ENCODE results near the gene KLHL33.

DNA sequence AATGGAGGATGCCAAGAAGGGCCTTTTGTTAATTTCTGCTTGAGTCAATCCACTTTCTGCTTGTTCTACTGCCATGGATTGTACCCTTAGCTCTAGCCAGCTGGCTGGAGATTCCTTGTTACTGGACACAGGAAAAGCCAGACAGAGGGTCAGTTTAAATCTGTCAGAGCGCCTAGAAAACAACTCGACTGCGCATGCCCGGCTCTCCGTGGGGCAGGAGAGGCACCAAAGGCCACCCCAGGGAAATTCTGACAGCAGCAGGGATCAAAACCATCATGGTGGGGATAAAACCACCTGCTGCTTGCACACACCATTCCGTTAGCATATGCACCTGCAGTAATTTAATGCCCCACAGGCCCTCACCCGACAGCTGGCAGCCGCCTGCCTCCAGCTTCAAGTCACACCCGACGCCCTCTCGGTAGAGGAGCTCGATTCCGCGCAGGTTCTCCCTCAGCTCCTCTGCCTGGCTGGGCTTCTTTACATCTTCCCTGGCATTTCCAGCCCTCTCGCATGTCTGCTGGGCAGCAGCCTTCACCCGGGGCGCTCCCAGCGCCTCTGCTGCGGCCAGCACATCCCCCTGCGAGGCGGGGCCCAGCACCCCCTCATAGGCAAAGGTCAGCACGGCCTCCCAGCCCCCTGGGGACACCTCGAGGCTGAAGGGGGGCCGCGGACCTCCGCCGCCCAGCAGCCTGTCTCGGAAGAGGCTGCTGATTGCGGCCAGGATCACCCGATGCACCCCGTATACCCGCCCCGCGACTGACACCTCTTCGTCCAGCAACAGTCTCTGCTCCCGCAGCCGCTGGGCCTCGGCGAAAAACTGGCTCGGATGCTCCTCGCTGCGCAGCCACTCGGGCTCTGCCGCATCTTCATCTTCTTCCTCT lies 1.0 kb downstream of the KLHL33 start:
- TF ChIP-seq CTCF (IDR thresholded peaks at IDR 0.05; ENCODE audit: poor library complexity, severe bottlenecking): no peak
- TF ChIP-seq RAD21 (conservative IDR thresholded peaks at IDR 0.05): no peak
- TF ChIP-seq EZH2 (IDR thresholded peaks at IDR 0.05; ENCODE audit: borderline replicate concordance, insufficient read depth, low read length, poor library complexity, severe bottlenecking): no peak
- TF ChIP-seq, protein P1, sequence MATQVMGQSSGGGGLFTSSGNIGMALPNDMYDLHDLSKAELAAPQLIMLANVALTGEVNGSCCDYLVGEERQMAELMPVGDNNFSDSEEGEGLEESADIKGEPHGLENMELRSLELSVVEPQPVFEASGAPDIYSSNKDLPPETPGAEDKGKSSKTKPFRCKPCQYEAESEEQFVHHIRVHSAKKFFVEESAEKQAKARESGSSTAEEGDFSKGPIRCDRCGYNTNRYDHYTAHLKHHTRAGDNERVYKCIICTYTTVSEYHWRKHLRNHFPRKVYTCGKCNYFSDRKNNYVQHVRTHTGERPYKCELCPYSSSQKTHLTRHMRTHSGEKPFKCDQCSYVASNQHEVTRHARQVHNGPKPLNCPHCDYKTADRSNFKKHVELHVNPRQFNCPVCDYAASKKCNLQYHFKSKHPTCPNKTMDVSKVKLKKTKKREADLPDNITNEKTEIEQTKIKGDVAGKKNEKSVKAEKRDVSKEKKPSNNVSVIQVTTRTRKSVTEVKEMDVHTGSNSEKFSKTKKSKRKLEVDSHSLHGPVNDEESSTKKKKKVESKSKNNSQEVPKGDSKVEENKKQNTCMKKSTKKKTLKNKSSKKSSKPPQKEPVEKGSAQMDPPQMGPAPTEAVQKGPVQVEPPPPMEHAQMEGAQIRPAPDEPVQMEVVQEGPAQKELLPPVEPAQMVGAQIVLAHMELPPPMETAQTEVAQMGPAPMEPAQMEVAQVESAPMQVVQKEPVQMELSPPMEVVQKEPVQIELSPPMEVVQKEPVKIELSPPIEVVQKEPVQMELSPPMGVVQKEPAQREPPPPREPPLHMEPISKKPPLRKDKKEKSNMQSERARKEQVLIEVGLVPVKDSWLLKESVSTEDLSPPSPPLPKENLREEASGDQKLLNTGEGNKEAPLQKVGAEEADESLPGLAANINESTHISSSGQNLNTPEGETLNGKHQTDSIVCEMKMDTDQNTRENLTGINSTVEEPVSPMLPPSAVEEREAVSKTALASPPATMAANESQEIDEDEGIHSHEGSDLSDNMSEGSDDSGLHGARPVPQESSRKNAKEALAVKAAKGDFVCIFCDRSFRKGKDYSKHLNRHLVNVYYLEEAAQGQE (IDR thresholded peaks at IDR 0.05; ENCODE audit: borderline replicate concordance): no peak
- no peak for TF ChIP-seq POLR2AphosphoS5 (IDR thresholded peaks at IDR 0.05)
- no peak for TF ChIP-seq EP300 (conservative IDR thresholded peaks at IDR 0.05; ENCODE audit: poor library complexity, severe bottlenecking)
- TF ChIP-seq MXI1 (conservative IDR thresholded peaks at IDR 0.05; ENCODE audit: poor library complexity, severe bottlenecking): no peak
- TF ChIP-seq SMC3 (conservative IDR thresholded peaks at IDR 0.05; ENCODE audit: poor library complexity): no peak

Data from neural cell (in vitro differentiated cells).